GM21528 (cell line): Measurements from ENCODE around the gene KRT4.
"Not testable (repeated sequence)": the region's sequence is repeated elsewhere in the genome, so short reads cannot be mapped to it uniquely, and the experiment has no call there.

Experiments
- ATAC-seq: cut with Tn5 transposase; IDR thresholded peaks from one replicate; pipeline ENCODE4 v1.9.1; 2021; ENCODE audit warnings: mild to moderate bottlenecking, moderate library complexity; ENCODE audit not compliant: unreplicated experiment, low FRiP score

The KRT4 gene

DNA sequence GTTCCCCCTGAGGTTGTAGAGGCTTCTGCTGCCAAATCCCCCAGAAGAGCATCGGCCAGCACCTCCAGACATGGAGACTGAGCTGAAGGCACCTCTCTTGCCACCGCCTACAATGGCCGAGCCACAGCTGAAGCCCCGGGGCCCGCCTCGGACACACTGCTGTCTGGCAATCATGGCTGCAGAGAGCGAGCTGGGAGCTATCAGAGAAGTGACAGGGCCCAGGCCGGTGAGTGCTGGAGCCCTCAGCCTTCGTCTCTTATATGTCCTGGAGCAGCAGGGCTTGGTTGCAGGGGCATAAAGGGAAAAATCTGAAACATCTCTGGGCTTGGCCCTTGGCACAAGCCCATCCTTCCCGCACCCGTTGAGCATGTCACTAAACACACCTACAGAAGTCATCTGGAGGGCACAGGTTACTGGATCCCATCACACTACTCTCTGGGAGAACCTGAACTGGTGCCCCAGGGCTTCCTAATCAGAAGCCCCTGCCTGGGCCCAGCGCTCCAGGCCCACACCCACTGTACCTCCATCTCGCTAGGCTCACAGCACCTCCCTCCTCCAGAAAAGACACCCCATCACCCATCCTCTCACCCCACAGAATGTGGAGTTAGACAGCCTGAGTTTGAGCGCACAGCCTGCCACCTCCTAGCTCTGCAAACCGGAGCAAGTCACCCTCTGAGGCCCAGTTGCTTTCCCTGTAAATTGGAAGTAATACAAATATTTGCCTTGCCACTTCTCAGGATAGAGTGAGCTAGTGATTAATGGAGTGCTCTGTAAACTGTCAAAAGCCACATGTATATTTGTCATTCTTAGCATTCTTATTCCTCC is at the start of gene KRT4:
Gene KRT4, minus strand, starts transcription at position 232 of the 825 bp plus-strand sequence. Its CDS starts 58 bp downstream, at position 174.
- ATAC-seq = no peak

DNA sequence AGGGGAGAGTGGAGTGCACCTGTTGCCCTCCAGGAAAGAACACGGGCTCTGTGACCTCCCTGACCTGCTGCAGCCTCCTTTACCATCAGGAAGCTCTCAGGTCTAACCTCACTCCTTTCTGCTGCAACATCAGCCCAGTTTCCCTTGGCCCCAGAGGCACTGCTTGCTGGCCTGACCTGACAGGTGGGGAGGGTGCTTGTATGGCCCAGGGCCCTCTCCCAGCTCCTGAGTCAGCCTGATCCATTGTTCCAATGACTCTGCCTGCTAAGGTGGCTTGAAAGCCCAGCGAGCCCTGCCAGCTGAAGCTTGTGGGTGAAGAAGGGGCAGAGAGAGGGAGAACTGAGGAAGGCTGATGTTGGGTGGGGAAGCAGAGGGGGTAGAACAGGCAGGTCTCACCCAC is 48.1 kb upstream of the KRT4 start:
- no peak for ATAC-seq

DNA sequence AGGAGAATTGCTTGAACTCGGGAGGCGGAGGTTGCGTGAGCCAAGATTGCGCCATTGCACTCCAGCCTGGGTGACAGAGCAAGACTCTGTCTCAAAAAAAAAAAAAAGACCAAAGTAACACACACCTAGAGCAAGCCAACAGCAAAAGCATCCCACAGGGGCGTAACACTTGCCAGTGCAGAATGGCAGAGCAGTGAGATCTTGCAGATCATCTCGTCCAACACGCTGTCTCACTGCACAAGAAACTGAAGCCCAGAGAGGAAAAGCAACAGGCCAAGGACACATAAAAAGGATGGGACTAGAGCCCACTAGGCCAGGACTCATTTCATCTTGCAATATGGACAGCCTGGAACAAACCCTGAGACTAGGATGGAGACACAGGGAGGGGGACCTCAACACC is 47.6 kb upstream of the KRT4 start:
- no peak for ATAC-seq

DNA sequence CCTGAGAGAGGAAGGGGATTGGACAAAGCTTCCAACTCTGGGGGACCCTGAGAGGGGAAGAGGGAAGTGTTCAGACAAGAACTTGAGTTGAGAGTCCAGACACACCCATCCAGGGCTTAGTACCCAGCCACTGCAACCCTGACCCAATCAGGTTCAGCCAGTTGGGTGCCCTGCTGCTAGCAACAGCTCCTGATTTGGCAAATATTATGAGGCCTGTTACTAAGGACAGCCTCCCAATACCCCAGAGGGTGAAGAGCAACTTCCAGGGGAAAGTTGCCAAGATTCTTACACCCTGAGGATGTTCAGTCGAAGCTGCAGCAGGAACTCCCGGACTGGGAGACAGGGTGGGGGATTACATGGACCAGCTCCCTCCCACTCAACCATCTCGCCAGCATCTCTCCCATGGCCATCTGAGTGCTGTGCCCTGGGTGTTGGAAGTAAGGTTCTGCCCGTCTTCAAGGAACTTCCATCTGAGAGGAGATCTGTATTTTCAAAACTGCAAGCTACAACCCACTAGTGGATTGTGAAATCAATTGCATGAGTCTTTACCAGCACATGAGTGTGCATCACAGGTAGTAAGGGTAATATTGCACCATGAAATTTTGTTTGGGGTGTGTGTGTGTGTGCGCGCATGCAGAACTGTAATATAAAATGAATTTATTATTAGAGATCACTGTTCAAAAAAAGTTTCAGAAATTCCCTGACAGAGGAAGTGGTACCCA is 46.3 kb upstream of the KRT4 start:
- ATAC-seq = no peak

DNA sequence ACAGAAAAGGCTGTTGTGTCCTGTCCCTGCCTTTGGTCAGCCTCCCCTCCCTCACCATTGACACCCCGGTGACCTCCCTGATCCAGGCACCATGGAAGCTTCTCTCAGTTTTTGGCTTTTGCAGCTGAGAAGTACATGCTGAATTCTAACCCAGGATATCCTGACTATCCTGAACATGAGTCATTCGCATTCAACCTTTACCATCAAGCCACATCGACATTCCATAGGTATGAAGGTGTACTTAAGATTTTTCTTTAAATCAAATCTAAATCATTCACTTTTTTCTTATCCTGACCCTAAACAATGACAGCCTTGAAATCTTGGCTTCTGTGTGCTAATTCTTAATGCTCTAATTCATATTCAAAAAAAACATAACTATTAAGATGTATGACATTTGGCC is 43.6 kb upstream of the KRT4 start:
- no peak for ATAC-seq

DNA sequence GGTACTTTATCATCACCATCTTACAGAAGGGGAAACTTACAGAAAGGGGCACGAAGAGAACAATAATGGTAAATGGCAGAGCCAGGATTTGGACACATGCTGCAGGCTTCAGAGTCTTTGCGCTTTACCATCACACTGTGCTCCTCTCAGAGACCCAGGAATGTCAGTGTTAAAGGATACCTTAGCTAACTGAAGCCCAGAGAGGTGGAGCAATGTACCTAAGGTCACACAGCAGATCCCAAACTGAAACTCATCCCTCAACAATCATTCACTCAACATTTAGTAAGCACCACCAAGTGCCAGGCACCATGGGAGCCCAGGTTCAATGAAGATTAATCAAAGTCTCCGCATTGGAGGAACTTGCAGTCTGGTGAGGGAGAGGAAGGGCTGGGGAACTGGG is 42.9 kb upstream of the KRT4 start:
- ATAC-seq = no peak

DNA sequence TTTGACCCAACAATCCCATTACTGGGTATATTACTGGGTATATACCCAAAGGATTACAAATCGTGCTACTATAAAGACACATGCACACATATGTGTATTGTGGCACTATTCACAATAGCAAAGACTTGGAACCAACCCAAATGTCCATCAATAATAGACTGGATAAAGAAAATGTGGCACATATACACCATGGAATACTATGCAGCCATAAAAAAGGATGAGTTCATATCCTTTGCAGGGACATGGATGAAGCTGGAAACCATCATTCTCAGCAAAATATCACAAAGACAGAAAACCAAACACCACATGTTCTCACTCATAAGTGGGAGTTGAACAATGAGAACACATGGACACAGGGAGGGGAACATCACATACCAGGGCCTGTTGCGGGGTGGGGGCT is 42.2 kb upstream of the KRT4 start:
- ATAC-seq = not testable (repeated sequence)

DNA sequence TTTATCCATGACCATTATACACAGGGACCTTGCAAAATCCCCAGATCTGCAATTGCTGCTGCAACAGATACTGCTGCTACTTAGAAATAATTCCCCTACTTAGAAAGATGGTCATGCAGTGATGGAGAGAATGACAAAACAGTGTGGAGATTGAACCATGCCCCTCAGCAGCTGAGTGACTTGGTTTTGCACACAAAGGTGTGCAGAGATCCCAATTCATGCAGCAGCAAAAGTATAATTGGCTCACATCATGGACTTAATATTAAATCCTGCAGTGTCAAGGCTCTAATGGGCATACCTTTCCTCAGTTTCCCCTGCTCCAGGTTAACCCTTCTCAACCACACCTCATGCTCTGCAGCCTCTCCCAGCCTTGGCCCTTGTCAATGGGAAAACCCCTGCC is 37.9 kb upstream of the KRT4 start:
- no peak for ATAC-seq

DNA sequence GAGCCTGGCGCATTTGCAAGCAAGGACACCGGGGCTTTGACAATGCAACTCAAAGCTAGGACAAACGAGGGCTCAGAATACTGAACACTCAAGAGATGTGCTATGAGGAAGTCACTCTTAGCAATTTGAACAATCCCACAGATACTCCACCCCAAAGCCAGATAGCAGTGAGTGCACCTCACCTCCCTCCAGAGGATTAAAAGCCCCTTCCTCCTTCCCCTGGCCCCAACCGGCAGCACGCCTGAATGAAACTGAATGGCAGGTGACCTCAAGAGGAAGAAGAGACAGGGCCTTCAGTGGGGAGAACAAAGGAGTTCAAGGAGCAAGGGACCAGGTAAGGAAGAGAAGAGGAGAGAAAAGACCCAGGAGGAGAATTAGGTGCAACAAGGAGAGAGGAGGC is 36.8 kb upstream of the KRT4 start:
- ATAC-seq = no peak

DNA sequence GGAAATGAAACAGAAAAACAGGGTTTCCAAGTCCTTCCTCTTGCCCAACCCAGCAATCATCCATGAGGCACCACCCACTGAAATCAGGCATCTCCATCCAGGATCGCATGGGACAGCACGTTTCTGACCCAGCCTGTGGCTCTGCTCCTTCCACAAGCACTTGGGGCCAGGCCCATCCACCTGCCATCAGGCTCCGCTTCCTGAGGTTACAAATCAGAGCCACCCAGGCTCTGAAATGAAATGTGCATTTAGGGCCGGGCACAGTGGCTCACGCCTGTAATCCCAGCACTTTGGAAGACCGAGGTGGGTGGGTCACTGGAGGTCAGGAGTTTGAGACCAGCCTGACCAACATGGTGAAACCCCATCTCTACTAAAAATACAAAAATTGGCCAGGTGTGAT is 35.6 kb upstream of the KRT4 start:
- ATAC-seq = no peak

DNA sequence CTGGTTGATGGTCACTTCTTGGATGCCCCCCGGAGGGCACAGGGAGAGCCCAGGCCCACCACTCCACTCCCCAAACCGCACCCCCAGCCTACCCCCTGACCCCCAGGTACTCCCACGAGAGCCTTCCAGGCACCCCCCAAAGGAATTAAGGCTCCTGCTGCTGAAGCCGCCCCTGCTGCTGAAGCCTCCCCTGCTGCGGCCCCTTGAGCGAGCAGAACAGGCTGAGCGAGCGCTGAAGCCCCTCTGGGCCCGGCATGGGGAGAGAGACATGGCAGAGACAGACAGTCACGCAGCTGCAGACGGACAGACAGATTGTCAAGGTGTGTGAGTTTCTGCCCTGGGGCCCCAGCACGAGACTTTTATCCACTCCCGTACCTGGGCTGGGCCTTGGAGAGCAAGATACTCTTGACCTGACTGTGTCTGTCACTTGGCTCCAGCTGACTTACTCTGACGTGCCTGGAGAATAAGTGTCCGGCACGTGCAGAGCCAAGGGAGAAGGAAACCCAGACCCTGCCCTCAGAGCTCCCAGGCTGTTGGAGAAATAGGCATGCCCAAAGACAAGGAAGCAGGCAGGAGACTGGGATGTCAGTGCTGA is 34.8 kb upstream of the KRT4 start, which contains the start of gene KRT78:
Gene KRT78, minus strand, starts transcription at position 334 of the 595 bp plus-strand sequence. Its CDS starts 64 bp downstream, at position 270.
- ATAC-seq = no peak

DNA sequence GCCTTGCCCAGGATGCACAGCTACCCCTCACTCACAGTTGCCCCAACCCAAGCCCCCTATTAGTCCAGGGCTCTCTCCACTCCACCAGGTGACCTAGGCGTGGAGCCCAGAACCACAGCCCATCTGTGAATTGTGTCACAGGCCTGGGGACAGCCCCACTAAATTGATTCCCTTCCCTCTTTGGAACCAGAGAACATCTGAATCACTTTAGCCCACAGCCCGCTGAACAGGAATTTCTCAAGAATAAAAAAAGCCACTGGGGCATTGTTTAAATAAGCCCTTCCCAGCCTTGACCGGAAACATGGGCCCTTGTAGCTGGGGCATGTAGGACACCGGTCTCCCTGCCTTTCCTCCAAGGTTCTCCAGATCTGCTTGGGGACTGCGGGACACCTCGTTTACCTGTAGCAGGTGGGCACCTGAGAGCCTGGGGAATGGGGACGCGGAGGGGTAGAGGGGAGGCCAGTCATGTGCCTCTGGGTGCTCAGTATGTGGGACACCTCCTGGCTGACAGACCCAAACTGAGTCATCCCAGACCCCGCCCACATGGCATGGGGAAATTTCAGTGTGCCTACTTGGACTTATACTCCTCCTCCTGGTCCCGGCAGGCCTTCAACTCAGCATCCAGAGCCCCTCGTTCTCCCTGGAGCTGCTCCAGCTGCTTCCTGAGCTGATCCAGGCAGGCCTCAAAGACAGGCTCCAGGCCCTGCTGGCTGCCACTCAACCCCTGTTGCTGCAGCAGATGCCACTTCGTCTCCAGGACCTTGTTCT is 33.6 kb upstream of the KRT4 start:
- ATAC-seq = no peak

DNA sequence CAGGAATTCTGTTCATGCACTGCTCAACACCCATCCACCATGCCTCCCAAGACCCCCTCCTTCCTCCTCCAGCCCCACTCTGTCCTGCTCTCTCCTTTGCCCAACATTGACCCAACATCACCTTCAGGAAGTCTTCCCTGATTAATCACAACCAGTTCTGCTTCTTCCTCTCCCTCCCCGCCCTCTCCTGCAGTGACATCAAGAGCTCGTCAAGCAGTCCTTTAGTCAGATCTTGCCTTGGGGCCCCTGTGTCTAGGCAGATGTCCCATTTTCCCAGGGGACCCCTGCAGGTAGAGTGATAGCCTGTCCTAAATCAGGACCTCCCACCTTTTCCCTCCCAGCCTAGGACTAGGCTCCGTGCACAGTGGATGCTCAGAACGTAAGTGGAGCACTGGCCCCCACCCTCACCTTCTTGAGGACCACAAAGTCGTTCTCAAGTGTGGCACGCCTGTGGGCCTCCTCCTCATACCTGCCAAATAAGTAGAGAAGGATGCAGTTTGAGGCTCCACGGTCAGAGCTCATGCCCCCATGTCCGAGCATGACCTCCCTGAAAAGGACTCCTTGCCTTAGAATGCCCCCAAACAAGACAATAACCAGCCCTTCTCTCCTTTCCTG is 32.5 kb upstream of the KRT4 start:
- ATAC-seq = no peak

DNA sequence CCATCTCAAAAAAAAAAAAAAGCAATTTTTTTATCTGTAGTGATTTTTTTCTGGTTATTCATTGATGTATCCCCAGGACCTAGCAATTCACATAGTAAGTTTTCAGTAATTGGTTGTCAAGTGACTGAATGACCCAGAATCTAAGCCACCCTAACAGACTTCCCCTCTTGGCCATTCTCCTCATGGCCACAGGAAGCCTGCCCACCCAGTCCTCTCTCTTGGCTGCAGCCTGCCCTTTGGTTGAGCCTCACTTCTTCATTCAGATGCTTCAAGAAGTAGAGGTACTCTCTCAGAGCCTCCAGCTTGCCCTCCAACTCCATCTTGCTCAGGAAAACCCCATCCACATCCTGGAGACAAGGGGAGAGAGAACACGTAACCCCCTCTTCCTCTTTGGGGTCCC is 32.0 kb upstream of the KRT4 start:
- no peak for ATAC-seq

DNA sequence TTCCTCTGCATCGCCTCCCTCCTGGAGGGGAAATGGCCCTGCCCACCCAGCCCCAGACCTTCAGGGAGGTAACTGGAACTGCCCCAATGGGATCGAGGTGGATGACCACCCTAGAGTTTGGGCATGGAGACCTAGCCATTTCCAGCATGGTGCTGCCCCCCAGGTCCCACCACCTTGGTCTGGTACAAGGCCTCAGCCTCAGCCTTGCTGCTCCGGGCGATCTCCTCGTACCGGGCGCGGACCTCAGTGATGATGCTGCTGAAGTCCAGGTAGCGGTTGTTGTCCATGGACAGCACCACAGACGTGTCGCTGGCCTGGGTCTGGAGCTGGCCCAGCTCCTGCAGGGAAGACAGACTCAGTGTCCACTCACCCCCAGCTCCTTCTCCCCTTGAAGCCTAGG is 30.5 kb upstream of the KRT4 start:
- no peak for ATAC-seq

DNA sequence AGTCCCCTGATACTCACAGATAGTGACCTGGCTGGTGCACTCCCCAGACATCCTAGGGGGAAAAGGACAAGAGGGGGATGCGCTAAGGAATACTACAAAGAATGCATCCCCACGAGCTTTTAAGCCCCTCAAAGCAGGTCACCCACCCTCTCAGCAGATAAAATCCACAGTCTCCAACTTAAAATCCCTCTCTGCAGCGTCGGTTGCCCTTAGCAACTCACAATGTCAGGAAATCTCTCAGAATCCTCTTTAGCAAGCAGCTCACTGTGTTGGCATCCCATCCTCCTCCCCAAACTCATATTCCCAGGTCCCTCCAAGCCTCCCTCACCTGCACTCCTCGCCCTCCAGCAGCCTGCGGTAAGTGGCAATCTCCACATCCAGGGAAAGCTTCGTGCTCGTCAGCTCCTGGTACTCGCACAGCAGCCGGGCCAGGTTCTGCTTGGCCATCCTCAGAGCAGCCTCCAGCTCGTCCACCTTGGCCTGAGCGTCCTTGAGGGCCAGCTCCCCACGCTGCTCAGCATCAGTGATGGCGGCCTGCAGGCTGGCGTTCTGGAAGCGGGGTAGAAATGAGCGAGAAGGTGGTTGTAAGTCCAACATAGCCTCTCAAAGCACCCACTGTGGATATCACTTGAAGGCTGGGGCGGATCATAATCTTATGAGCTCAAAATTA is 25.7 kb upstream of the KRT4 start:
- ATAC-seq = no peak

DNA sequence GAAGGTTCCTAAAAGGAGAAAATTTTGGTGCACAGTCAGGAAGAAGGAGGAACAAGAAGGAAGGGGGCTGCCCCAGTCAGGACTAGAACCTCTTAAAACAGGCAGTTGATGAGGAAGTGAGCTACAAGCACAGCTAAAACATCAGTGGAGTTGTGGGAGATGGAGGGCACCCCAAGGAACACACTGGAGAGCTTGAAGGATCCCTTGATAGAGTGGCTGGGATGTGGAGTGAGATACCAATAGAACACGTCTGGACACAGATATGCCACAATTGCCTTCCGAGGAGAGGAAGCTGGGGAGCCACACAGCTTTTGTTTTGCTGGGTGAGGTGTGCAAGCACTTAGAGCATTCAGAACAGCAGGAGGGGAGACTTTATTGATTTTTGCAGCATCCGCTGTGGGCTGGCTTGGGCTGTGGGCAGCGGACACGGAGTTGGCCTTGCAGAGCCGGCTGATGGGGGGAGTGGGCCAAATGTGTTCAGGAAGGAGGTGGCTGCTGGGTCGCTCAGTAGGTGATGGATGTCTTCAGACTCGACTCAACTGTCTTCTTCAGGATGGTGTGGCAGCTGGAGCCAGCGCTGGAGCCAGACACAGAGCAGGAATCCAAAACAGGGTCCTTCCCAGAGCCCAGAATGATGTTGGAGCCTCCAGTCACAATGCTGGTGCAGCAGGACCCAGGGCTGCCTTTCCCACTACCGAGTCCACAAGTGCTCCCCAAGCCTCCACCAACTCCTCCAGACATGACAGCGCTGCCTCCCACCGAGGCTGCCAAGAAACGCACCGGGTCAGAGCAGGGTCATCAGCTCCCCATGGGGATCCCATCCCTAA is 24.9 kb upstream of the KRT4 start:
- ATAC-seq = no peak

DNA sequence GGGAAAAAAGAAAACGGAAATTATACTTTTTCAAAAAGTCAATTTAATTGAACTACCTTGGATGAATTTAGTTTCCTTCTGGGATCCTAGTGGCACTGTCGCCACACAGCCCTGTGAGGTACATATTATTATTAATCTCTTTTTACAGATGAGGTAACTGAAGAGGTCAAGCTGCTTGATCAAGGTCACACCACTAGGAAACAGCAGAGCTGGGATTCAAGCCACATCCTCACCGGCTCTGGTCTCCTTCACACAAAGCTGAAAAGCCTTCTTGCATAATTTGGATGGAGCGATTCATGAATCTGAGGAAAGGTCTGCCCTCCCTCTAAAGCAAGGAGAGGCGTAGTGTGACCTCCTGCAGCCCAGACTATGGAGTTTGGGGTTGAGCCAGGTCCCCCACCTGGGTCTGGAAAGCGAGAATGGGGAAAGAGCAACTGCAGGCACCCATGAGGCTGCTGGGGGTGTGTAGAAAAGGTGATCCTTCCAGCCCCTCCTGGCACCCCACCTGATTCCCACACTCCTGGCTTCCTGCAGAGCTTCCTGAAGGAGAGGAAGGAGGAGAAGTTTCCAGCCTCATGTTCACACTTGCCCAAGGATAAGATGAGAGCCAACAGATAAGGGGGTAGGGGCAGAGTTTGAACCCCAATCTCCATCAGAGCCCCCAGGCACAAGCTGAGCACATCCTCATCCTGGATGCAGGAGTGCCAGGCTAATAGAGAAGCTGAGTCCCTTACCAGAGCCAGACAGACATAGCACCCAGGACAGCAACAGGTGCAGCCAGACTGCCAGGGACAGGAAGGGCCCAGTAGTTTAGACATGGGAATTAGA is 24.1 kb upstream of the KRT4 start:
- ATAC-seq = no peak
